Activated naive CD8-positive, alpha-beta T cell treated with anti-CD3 and anti-CD28 coated beads, Interleukin-2, amount 50 U/mL, for 16 hours (primary cell): ENCODE results near the gene STARD3.

Experiments used
- DNase-seq: peaks from one replicate; pipeline ENCODE4 v3.0.0-alpha.2; 2020; ENCODE audit warnings: low read depth, low spot score

STARD3 gene

DNA sequence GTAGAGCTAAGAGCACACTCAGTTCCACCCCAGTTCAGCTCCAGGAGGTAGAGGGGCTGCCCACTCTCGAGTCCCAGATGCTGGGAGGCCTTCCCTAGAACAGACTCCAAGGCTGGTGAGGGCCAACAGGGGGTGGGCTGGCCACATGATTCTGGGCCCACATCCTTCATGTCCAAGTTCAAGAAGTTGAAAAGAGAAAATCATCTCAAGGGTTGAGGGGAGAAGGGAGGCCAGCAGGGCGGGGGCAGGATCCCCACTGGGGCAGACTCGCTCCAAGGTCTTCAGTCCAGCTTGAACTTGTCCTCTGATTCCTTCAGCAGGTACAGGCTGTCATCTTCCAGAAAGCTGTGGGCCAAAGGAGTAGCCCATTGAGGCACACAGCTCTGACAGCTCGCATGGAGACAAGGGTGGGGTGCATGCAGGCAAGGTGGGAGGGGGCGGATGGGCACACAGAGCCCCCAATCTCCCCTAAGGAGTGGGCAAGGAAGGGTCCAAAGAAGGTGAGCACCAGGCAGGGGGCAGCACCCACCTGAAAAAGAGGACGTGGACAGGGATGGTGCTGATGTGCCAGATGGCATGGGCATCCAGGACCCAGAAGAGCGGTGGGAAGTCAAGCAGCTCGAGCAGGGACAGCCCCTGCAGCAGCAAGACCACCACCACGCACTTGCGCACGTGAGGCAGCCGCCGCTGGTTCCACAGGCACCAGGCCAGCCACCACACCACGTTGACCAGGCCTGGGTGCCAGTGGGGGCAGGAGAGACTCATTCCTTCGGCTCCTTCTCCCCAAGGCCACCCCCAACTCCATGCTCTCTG is 35.8 kb downstream of the STARD3 start:
- no peak for DNase-seq

DNA sequence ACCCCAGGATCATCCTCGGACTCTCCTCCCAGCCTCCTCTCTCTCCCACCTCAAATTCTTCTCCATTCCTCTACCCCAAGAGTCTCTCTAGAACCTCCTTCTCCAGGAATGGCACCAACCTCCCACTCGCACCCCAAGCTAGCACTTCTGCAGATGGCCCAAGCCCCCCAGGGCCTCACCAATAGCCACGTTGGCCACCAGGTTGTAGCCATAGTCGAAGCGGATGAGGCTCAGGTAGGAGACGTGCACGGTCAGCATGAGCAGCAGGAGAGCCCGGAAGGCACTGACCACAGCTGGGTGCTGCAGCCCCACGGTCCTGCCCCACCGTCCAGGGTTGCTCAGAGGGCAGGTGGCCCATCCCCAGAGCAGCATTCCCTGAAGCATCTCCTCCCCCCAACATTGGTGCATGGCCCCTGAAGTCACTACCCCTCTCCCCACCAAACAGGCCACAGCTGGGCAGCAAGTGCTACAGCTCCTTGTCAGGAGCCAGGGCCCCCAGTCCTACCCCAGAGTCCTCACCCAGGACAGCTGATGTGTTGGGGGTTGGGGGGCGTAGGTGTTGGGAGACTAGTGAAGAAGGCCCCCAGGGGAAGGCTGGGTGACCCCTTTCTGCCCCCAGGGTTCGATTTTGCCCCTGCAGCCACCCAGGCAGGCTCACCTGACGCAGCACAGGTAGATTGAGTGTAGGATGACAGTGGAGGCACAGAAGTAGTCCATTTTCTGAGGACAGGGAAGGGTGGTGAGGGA is 36.6 kb downstream of the STARD3 start:
- DNase-seq, result no peak

DNA sequence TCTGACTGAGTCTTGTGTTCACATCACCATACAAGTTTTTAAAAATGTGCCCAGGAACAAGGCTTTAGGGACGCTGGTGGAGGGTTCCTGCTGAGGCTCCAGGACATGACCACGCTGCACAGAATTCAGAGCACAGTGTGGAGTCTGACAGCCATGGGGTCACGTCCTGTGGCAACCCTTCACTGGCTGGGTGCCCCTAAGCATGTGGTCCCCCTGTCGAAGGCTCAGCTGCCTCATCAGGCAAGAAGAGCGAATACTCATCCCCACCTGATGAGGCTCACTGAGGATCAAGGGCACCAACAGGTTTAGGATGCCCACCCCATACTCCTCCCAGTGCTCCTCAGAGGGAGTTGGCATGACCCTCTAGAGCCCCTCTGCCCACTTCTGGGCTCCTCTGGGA is 37.2 kb downstream of the STARD3 start:
- no peak for DNase-seq

DNA sequence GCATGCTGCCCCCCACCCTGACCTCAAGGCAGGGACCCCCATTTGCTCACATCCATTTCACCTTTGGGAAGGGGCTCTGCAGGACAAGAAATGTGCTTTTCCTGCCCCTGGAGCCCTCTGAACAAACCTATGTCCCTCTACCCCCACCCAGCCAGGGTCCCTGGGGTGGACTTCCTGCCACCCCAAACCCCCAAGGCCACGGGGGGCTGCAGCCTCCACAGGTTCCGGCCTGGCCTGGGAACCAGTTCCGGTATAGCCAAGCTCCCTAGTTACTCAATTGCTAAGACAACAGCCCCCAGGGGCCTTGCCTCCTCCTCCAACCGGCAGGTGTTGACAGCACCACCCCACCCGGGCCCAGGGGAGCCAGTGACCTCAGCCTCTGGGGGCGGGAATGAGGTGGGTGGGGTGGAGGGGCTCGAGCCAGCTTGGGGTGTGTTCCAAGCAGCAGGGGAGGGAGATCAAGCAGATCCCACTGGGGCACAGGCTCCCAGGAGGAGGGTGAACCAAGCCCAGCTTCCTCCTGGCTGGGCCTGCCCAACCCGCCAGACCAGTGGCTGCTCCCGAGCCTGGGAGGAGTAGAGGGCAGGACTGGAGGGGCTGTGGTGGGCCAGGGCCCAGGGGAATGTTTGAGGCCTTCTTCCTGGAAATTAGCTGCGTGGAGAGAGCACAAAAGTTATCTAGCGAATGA is 37.9 kb downstream of the STARD3 start:
- DNase-seq, result no peak

DNA sequence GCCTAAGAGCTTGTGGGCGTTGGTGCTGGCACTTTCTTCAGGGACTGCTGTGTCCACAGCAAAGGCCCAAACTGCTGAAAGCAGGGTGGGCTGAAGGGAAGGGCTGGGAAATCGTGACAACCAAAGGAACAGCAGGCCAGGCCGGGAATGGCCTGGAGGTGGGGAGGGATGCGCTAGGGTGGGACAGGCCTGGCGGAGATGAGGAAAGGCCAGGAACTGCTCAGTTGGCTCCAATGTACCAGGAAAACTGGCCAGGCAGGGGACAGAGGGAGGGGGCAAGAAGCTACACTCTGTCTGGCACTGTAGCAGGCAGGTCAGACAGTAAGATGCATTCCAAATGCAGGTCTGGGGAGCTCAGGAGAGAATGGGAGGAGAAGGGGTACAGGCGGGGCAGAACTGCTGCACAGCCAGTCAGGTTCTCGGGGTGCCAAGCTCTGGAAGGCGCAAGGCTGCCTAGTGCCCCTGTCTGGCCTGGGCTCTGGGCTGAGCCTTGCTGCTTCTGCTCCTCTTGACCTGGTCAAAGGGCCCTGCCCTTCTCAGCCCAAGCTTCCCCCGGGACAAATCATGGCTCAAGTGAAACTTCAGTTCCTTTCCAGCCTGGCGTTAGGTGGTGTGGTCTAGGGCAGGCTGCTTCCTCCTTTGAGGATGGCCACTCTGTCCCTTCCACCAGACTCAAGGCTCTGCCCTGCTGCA is 38.6 kb downstream of the STARD3 start:
- no peak for DNase-seq

DNA sequence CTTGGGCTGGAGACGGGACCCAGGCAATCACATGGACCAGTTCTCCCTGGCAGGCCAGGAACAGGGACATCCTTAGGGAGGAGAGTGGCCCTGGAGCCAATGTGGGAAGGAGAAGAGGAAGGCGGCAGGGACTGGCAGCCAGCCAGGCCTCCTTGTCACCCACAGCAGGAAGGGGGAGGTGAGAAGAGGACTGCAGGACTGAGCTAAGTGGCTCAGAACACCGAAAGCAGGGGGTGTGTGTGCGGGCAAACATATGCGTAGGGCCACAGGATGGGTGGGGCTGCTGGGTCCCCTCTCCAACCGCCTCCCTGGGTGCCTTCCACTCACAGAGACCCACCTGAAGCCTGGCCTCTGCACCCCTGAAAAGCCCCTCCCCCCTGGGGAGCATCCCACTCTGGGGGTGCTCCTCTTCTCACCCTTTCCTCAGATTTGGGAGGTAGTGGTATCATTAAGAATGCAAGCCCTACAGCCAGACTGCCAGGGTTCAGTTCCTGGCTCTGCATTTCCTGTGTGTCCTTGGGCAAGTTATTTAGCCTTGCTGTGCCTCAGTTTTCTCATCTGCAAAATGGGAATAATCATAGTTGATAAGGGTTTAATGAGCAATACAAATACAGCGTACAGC is 39.4 kb downstream of the STARD3 start:
- no peak for DNase-seq

DNA sequence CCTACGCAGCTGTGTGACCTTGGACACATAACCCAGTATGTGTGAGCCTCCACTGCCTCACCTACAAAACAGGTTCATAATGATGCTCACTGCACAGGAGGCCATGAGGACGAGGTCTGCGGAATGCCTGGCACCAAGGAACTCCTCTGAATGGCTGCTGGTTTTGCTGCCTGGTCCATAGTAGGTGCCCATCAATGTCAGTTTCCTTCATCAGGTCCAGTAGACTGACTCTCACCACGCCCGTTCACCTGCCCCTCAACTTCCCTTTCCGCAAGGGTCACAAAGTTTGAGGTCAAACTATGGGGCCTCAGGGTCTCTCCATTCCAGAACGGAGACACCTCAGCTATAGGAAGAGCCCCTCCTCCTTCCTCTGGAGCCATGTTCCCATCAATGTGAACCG is 40.1 kb downstream of the STARD3 start:
- no peak for DNase-seq

DNA sequence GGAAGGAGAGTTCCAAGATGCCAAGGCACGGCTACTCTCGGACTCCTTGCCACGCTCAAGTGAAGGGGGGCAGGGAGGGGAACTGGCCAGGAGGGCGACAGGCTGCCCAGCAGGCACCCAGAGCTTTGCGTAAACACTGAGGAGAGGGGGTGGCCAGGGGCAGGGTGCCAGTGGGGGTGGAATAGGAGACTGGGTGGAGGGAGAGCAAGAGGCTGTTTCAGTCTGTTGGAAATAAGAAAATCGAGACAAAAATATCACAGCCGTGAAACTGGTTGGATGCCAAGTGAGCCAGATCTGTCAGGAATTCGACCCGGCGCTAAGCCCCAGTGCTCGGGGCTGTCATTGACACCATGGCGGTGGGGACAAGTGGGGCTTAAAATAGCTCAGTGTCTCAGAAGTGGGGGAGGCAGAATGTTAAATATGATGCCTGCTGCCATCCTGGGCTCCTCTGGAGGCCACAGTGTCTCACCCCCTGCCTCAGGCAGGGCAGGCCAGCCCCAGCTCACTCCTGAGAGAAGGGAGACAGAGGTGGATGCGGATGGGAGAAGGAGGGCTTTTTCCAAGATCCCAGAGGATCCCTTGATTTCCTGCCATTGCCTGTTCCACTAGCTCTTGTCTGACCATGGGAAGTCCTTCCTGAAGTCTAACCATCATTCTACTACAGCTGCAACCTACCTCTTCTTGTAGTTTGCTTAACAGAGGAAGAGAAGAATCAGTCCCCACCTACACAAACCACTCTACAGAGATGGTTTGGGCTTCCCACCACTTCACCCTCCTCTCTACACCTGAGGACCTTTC is 40.8 kb downstream of the STARD3 start:
- no peak for DNase-seq

DNA sequence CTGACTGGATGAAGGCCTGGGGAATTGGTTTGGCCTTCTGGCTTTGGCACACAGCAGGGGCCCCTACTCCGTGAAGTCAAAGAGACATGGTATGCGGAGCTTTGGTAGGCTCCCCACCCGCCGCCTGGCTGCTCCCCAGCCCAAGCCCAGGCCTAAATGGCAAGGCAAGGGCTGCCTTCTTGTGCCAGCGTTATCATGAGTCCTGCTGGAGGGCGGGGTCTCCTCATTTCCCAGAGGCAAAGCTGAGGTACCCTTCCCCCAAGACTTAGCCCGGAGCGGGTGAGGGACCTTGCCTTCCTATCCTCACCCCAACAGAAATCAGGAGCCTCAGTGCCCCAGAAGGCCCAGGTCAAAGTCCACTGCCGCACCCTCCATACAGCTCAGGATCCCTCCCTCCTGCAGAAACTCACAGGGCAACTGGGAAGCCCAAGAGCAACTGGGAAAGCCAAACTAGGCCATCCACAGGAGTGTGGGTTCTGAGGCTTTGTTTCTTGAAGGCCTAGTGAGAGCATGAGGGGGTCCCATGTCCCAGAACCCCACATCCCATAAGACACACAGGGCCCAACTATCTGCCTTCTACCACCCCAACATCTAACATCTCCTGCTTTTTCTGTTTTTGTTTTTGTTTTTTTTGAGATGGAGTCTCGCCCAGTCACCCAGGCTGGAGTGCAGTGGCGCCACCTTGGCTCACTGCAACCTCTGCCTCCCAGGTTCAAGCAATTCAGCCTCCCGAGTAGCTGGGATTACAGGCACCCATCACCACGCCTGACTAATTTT is 41.6 kb downstream of the STARD3 start:
- DNase-seq, result no peak

DNA sequence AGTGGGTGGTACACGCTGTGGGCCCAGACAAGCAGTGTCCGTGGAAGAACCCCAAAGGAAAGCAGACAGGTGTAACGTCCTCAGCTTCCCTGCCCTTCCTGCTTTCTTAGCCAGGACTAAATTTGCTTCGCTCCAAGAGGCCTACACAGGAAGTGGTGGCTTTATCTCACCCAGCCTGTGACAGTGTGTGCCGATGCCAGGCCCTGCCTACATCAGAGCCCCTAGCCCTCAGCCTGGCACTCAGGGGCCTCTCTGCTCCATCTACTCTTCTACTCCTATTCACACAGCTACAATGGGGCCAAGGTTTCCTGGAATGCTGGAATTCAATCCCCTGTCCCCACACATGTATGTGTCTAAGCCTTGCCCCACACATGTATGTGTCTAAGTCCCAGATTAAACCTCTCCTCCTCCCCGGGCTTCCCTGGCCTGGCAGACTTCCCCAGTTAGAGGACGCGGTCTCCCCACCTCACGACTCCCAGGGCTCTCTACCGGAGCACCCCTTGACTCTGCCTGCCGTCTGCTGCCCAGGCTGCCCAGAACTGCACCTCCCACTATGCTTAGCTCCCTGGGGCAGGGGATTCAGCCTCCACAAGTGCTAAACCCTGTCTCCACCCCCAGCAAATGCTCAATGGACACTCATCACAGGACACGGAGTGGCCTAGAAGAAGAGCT is 42.7 kb downstream of the STARD3 start:
- no peak for DNase-seq

DNA sequence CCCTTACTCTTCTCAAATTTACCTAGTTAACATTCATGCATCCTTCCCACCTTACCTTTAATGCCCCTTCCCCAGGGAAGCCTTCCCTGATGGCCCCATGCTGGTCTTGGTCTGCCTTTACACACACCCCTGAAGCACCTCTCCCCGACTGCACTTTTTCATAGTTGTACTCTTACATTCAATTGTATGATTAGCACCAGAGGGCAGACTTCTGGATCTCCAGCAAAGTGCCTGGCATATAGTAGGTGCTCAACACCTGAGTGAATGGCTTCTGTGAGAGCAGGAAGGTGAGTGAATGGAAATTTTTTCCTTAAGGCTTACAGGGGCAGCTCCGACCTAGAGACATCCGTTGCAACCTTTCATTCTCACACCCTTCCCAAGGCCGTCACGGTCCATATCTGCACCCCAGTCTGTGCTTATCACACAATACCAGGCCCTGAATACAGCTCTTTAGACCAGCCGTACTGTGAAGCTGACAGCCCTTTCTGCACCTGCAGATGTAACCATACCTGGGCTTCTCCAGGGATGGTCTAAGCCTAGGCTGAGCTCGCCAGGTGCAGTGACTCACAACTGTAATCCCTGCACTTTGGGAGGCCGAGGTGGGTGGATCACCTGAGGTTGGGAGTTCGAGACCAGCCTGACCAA is 46.5 kb downstream of the STARD3 start:
- no peak for DNase-seq

DNA sequence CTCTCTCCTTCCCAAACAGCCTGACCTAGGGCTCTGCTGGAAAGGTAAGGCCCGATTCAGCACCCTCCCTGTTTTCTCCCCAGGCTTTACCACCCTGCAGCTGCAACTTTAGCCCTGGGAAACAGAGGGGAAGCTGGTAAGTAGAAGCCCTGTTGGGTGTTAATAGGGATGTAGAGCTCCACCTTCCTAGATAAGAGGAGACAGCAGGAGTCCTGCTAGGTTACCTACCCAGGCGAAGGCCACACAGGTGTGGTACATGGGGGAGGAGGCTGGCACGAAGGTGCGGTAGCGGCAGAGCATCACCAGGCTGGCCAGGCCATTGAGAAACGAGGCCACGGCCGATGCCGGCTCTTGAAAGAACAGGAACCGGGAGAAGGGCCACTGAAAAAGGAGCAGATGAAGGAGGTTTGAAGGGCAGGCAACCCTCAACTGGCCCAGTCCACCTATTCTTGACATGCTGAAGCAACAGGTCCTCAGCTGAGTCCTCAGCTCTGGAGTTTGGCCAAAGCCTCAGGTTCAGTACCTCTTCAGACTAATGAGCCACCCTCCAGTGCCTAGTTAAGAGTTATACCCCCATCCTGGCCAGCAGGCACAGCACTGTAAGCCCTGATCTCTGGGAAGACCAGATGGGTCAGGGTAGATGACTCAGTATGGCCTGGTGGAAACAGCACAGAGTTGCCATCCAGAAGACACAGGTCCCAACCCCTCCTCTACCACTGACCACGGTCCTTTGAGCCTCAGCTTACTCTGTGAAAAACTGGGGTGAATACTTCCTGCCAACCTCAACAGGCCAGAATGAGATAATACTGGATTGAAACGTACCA is 47.6 kb downstream of the STARD3 start:
- no peak for DNase-seq

DNA sequence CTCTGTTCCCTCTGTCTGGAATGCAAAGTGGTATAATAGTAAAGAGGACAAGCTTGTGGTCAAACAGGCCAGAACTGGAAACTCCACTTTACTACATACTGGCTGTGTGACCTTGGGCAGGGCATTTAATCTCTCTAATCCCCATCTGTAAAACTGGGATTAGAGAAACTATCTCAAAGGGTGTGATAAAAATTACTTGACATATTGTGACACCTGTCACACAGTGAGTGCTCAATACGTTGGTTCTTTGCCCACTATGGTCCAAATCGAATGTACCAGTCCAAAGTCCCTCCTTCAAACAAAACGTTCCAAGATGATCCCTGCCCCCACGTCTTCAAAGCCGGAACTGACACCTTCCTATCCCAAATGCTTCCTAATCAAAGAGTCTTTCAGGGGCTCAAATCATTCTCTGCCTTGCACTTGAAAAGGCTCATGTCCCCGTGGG is 50.2 kb downstream of the STARD3 start:
- no peak for DNase-seq

DNA sequence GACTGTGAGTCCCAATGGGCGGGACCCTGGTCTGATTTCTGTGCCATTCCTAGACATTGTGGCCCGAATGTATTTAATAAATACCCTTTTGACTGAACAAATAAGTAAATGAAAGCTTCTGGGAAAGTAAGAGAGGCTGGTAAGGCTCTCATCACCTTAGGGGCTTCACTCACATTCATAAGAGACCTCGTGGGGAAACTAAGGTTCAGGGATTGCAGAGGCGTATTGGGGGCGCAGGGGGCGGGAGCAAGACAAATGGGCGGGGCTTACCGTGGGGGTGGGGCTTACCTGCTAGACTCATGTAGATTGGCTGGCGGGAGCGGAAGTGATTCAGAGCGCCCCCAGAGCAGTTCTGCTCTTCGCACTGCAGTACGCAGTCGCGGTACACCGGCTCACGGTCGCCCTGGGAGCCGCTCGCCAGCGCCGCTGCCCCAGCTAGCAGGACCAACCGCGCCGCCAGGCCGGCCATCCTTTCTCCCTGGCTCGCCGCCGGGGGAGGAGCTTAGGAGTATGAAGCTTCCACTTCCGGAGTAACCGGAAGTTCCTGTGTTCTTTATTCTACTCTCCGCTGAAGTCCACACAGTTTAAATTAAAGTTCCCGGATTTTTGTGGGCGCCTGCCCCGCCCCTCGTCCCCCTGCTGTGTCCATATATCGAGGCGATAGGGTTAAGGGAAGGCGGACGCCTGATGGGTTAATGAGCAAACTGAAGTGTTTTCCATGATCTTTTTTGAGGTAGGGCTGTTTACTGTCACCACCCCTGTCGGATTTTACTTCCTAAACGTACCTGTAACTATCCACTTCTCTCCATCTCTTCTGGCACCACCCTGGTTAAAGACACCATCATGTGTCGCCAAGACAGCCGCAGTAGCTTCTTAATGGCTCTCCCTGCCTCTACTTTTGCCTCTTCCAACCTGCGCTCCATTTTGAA is 50.9 kb downstream of the STARD3 start, which contains the start of gene PGAP3:
TSS of gene PGAP3 (minus strand) at position 512 of the 929 bp plus-strand sequence. CDS start at position 469, 43 bp downstream.
- DNase-seq, result peak; percentile 65

DNA sequence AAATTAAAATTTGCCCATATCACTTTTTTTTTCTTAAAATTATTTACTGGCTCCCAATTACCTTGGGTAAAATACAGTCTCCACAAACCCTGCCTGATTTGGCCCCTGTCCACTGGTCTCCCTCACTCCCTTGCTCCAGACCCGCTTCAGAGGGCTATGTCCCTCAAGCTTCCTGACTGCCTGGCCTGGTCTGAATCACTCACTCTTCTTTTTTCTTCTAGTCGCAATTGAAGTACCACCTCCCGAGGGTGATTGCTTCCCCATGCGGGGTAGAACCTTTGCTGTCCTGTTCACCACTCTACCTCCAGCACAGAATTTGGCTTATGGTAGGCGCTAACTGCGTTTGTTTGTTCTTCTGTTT is 51.5 kb downstream of the STARD3 start:
- no peak for DNase-seq

DNA sequence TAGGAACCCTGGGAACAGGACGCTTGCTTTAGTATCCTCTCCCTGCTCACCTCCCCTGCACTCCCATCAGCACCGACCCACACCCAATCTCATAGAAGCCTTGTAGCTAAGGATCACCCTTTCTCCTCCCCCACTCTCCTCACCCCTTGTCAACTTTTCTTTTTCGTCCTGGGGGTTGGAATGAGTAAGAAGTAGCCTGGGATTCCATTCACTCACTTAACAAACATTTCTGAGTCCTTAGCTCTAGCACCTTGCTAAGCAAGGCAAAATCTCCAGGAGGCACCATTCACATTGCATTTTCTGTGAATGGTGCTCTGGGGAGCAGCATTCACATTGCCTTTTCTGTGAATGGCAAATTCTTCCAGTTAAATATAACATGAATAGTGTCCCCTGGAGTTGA is 52.0 kb downstream of the STARD3 start:
- no peak for DNase-seq

DNA sequence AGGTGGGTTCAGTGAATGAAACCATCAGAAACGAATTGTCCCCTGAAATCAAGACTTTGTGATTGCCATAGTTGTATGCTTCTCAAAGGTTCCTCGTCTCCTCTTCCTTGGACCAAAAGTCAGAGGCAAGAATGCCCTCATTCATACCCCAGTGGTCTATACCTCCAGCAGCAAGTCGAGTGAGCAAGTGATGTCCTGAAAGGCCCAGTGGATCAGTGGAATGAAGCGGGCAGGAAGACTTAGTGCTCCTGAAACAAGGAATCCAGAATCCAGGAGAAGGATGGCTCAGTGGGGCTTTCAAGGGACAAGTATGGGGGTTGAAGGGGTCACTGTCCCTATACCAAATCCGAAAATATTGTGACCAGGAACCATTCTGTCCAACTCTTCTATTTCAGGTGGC is 57.6 kb downstream of the STARD3 start:
- no peak for DNase-seq
